Breast epithelium (tissue), 4 donors: Measurements from ENCODE around the gene ABHD4. TPM values are rescaled to one million over a fixed set of nuclear protein-coding genes. Genes with fewer than 3 reads are reported as not detected.

Experiments
- DNase-seq, 2 donors: peaks; one replicate each; pipeline ENCODE4 v3.0.0-alpha.2; 2019; ENCODE audit warnings: low spot score in 2 of 2
- H3K27ac ChIP-seq, 2 donors: fragments of 200-600 bp; sonication (generic) in 1 of 2; one replicate each; pipeline ENCODE4 v1.5.1; 2016 to 2019; ENCODE audit warnings: mild to moderate bottlenecking in 1 of 2
- H3K27me3 ChIP-seq, 2 donors: fragments of 200-600 bp; sonication (generic) in 1 of 2; one replicate each; pipeline versions ENCODE4 v1.5.1 to v1.6.0; 2017 to 2019; ENCODE audit warnings: control low read depth in 1 of 2, mild to moderate bottlenecking in 1 of 2
- H3K36me3 ChIP-seq: fragments of 200-600 bp; one replicate; pipeline ENCODE4 v1.5.1; 2019
- H3K4me1 ChIP-seq, 2 donors: fragments of 200-600 bp; sonication (generic); one replicate each; pipeline ENCODE4 v1.5.1; 2016 to 2019; ENCODE audit warnings: control low read depth in 1 of 2
- H3K4me3 ChIP-seq, 3 donors: fragments of 200-600 bp; sonication (generic); 1 replicate in 2 of 3; 2 replicates in 1 of 3; pipeline ENCODE4 v1.5.1; 2016 to 2019; ENCODE audit warnings: mild to moderate bottlenecking in 3 of 3, moderate library complexity in 2 of 3
- H3K9me3 ChIP-seq, 2 donors: fragments of 200-600 bp; sonication (generic) in 1 of 2; one replicate each; pipeline ENCODE4 v1.5.1; 2016 to 2019; ENCODE audit warnings: control low read depth in 1 of 2
- CTCF ChIP-seq, 3 donors: fragments of 450-650 bp; IDR thresholded peaks; one replicate each; pipeline ENCODE4 v1.5.1; 2016 to 2017; ENCODE audit warnings: antibody characterized with exemption in 3 of 3, mild to moderate bottlenecking in 3 of 3, moderate library complexity in 3 of 3
- POLR2A ChIP-seq: fragments of 450-650 bp; IDR thresholded peaks from one replicate; pipeline ENCODE4 v1.6.1; 2016; ENCODE audit warnings: antibody characterized with exemption, mild to moderate bottlenecking, moderate library complexity
- POLR2AphosphoS5 ChIP-seq, 3 donors: sonication (generic); formaldehyde crosslinking; IDR thresholded peaks; one replicate each; pipeline ENCODE4 v1.6.1; 2017; ENCODE audit warnings: antibody characterized with exemption in 3 of 3
- intact Hi-C: fragments of 100-400 bp; cut with DNase I; formaldehyde crosslinking; loops from one replicate; pipeline ENCODE4 v1.15.1; 2023; ENCODE audit warnings: low total_unique reads
- total RNA-seq, 3 donors: library from RNA; depleted of rRNA; stranded (reverse); fragments of >200 nt; gene quantifications; one replicate each; pipeline ENCODE4 v1.1.0, GENCODE V29; 2016

ABHD4 gene
- total RNA-seq, 3 donors from 2014 or later: 22.1 to 41.6 (median 25.2) TPM

DNA sequence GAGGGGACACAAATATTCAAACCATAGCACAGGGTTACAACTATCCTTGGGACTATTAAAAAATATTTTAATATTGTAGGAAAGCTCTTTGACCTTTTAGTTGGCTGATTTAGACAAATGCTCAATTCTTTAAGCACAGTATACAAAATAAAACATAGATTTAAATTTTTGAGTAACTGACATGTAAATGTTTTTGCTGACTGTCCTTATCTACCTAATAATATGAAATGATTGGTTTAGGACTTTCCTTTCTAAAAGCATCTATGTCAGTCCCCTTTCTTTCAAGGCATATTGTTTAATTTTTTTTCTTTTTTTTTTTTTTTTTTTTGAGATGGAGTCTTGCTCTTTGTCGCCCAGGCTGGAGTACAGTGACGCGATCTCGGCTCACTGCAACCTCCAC lies 62.6 kb downstream of the ABHD4 start:
- no peaks in the 10 kb centered on the region for H3K4me1 ChIP-seq
- H3K4me3 ChIP-seq: no peak overlapping the region
- no peaks in the 10 kb centered on the region for H3K27me3 ChIP-seq
- H3K27ac ChIP-seq: no peak overlapping the region
- H3K9me3 ChIP-seq: no peaks in the 10 kb centered on the region
- TF ChIP-seq CTCF (IDR thresholded peaks at IDR 0.05) (no peak), POLR2AphosphoS5 (IDR thresholded peaks at IDR 0.05) (no peak), POLR2A (no peak)
- H3K36me3 ChIP-seq: no peaks in the 10 kb centered on the region
- DNase-seq: no peak
- intact Hi-C loops: no loop called here

Other genes starting within 250 kb of the ABHD4 start
- 100 to 1,000 TPM; 192 to 238 (median 202) TPM for gene DAD1, start 9.1 kb upstream of the ABHD4 start, total RNA-seq
- gene OR6J1, start 46.1 kb downstream of the ABHD4 start, total RNA-seq: not detected
- 100 to 1,000 TPM in 2 of 3 donors, 10 to 100 TPM in 1; 80.0 to 145 (median 101) TPM for gene OXA1L, start 168.4 kb downstream of the ABHD4 start, total RNA-seq
- 10 to 100 TPM; 17.4 to 46.4 (median 27.2) TPM for gene SLC7A7, start 217.1 kb downstream of the ABHD4 start, total RNA-seq
- 10 to 100 TPM; 22.7 to 39.4 (median 34.7) TPM for gene MRPL52, start 231.6 kb downstream of the ABHD4 start, total RNA-seq
- 100 to 1,000 TPM in 2 of 3 donors, 10 to 100 TPM in 1; 84.4 to 361 (median 136) TPM for gene MMP14, start 238.3 kb downstream of the ABHD4 start, total RNA-seq